Measurements from ENCODE around the gene LIM2. TPM values are rescaled to one million over a fixed set of nuclear protein-coding genes. Genes with fewer than 3 reads are reported as not detected.

Gene LIM2
- total and polyA plus RNA-seq, 2 of the 8 experiments (the other 6 are each of a cell fraction or from before 2014, with no cell fraction given), result not detected

GRCh38 chr19:51392701-51393100 is 4.9 kb upstream of the LIM2 start:
- no peak for FAIRE-seq

More at GRCh38 chr19:51392701-51393100, 4.9 kb upstream of the LIM2 start:
- no peaks in the 10 kb centered on the region for H4K20me1 ChIP-seq (replicated peaks in 1 of 2; ENCODE audit: control insufficient read depth in 1 of 2, insufficient read depth in 2 of 2, low read length in 2 of 2)
- H3K27me3 ChIP-seq (replicated peaks in 1 of 4; ENCODE audit: control insufficient read depth in 3 of 4, extremely low read depth in 1 of 4, insufficient read depth in 3 of 4, low read length in 3 of 4), result no peaks in the 10 kb centered on the region
- H3K4me1 ChIP-seq (replicated peaks in 1 of 4; ENCODE audit: control insufficient read depth in 3 of 4, insufficient read depth in 4 of 4, low read length in 3 of 4), result peaks cover 0 to 7% (median under 1%) of the 10 kb centered on the region in 4 experiments; a peak in 4 of 7 replicates
- H3K4me3 ChIP-seq (ENCODE audit: extremely low read depth in 1 of 4, insufficient read depth in 2 of 4, low read depth in 3 of 4, low read length in 4 of 4), result no peak overlapping the region
- H2AK5ac ChIP-seq (ENCODE audit: low read depth, low read length), result no peak overlapping the region
- TF ChIP-seq, protein P1, sequence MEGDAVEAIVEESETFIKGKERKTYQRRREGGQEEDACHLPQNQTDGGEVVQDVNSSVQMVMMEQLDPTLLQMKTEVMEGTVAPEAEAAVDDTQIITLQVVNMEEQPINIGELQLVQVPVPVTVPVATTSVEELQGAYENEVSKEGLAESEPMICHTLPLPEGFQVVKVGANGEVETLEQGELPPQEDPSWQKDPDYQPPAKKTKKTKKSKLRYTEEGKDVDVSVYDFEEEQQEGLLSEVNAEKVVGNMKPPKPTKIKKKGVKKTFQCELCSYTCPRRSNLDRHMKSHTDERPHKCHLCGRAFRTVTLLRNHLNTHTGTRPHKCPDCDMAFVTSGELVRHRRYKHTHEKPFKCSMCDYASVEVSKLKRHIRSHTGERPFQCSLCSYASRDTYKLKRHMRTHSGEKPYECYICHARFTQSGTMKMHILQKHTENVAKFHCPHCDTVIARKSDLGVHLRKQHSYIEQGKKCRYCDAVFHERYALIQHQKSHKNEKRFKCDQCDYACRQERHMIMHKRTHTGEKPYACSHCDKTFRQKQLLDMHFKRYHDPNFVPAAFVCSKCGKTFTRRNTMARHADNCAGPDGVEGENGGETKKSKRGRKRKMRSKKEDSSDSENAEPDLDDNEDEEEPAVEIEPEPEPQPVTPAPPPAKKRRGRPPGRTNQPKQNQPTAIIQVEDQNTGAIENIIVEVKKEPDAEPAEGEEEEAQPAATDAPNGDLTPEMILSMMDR (IDR thresholded peaks at IDR 0.05; ENCODE audit: control extremely low read depth in 1 of 3, insufficient read depth in 1 of 3, low read depth in 1 of 3, low read length in 3 of 3), result no peak
- no peak for TF ChIP-seq NRF1 (IDR thresholded peaks at IDR 0.05; ENCODE audit: low read depth, low read length)
- no peak overlapping the region for H2BK120ac ChIP-seq (replicated peaks; ENCODE audit: low read depth, low read length)
- no peak overlapping the region for H3K14ac ChIP-seq (ENCODE audit: insufficient read length)
- H3K4me2 ChIP-seq (ENCODE audit: insufficient read depth in 1 of 2, low read depth in 2 of 2, low read length in 2 of 2), result no peak overlapping the region
- 88% methylated on average over 1 of the region's 1 CpG; no CpG with 5 or more reads in 1 of the 2 experiments for WGBS, 2 experiments (ENCODE audit: extremely low coverage in 1 of 2, insufficient coverage in 1 of 2, insufficient read length in 1 of 2, insufficient replicate concordance in 2 of 2, low coverage in 1 of 2, low lambda C conversion rate in 2 of 2, missing lambda C conversion rate in 1 of 2)
- no peak overlapping the region for H2AFZ ChIP-seq (ENCODE audit: low read length)
- H2BK20ac ChIP-seq (ENCODE audit: low read length), result no peak overlapping the region
- ChIA-PET POLR2A (ENCODE audit: partially characterized antibody) (interaction anchor here (1.3 kb wide), 1 partner anchor 20 kb away, joined by 4 read pairs; no protein-coding TSS in a partner anchor), CTCF (ENCODE audit: partially characterized antibody) (interaction anchor here (1.1 kb wide), 1 partner anchor 28 kb away, joined by 3 read pairs; no protein-coding TSS in a partner anchor)
- no peak overlapping the region for H3K56ac ChIP-seq (replicated peaks; ENCODE audit: insufficient read length, low read depth, low read length)
- no peak overlapping the region for H2BK12ac ChIP-seq (ENCODE audit: low read depth, low read length)
- no peak overlapping the region for H4K91ac ChIP-seq (replicated peaks; ENCODE audit: insufficient read length, low read length)
- no peak overlapping the region for H4K8ac ChIP-seq (ENCODE audit: extremely low read depth, insufficient read depth, low read length)
- H3K9me3 ChIP-seq (ENCODE audit: insufficient read depth in 2 of 2, low read depth in 1 of 2, low read length in 1 of 2), result no peaks in the 10 kb centered on the region
- no peak overlapping the region for H2BK15ac ChIP-seq (ENCODE audit: low read length)
- H3K23me2 ChIP-seq (ENCODE audit: low read depth, low read length), result peaks cover 9% of the 10 kb centered on the region
- no peak for DNase-seq (ENCODE audit: low read depth in 1 of 2, low spot score in 2 of 2)
- H3K4ac ChIP-seq (replicated peaks; ENCODE audit: insufficient read length, low read depth, low read length), result no peak overlapping the region
- H3K79me2 ChIP-seq (ENCODE audit: control insufficient read depth in 1 of 2, insufficient read depth in 2 of 2, low read length in 2 of 2), result peaks cover 0 to 5% of the 10 kb centered on the region in 2 experiments; a peak in 2 of 4 replicates
- H4K5ac ChIP-seq (ENCODE audit: insufficient read length, low read depth, low read length), result no peak overlapping the region
- no peak overlapping the region for H2BK5ac ChIP-seq (ENCODE audit: low read depth, low read length)
- no peak overlapping the region for H3K18ac ChIP-seq (ENCODE audit: extremely low read depth, low read length)
- H3K36me3 ChIP-seq (ENCODE audit: control insufficient read depth in 2 of 4, insufficient read depth in 4 of 4, low read length in 3 of 4), result peaks cover 0 to 3% (median 0%) of the 10 kb centered on the region in 4 experiments; a peak in 1 of 8 replicates
- H3K27ac ChIP-seq (ENCODE audit: low read depth, low read length), result no peak overlapping the region
- H3K9ac ChIP-seq (replicated peaks in 1 of 4; ENCODE audit: extremely low read depth in 1 of 4, low read depth in 3 of 4, low read length in 3 of 4), result no peak overlapping the region
- H3K23ac ChIP-seq (ENCODE audit: insufficient read length), result no peak overlapping the region
- no peaks in the 10 kb centered on the region for H3K79me1 ChIP-seq (ENCODE audit: low read depth, low read length)

Measured in H1 (cell line).